Breast epithelium (tissue), 4 donors: Measurements from ENCODE around the gene SYTL1. TPM values are rescaled to one million over a fixed set of nuclear protein-coding genes. Genes with fewer than 3 reads are reported as not detected.

ENCODE experiments used
- DNase-seq, 2 donors: peaks; one replicate each; pipeline ENCODE4 v3.0.0-alpha.2; 2019; ENCODE audit warnings: low spot score in 2 of 2
- H3K27ac ChIP-seq, 2 donors: fragments of 200-600 bp; sonication (generic) in 1 of 2; one replicate each; pipeline ENCODE4 v1.5.1; 2016 to 2019; ENCODE audit warnings: mild to moderate bottlenecking in 1 of 2
- H3K27me3 ChIP-seq, 2 donors: fragments of 200-600 bp; sonication (generic) in 1 of 2; one replicate each; pipeline versions ENCODE4 v1.5.1 to v1.6.0; 2017 to 2019; ENCODE audit warnings: control low read depth in 1 of 2, mild to moderate bottlenecking in 1 of 2
- H3K36me3 ChIP-seq: fragments of 200-600 bp; one replicate; pipeline ENCODE4 v1.5.1; 2019
- H3K4me1 ChIP-seq, 2 donors: fragments of 200-600 bp; sonication (generic); one replicate each; pipeline ENCODE4 v1.5.1; 2016 to 2019; ENCODE audit warnings: control low read depth in 1 of 2
- H3K4me3 ChIP-seq, 3 donors: fragments of 200-600 bp; sonication (generic); 1 replicate in 2 of 3; 2 replicates in 1 of 3; pipeline ENCODE4 v1.5.1; 2016 to 2019; ENCODE audit warnings: mild to moderate bottlenecking in 3 of 3, moderate library complexity in 2 of 3
- H3K9me3 ChIP-seq, 2 donors: fragments of 200-600 bp; sonication (generic) in 1 of 2; one replicate each; pipeline ENCODE4 v1.5.1; 2016 to 2019; ENCODE audit warnings: control low read depth in 1 of 2
- CTCF ChIP-seq, 3 donors: fragments of 450-650 bp; IDR thresholded peaks; one replicate each; pipeline ENCODE4 v1.5.1; 2016 to 2017; ENCODE audit warnings: antibody characterized with exemption in 3 of 3, mild to moderate bottlenecking in 3 of 3, moderate library complexity in 3 of 3
- POLR2A ChIP-seq: fragments of 450-650 bp; IDR thresholded peaks from one replicate; pipeline ENCODE4 v1.6.1; 2016; ENCODE audit warnings: antibody characterized with exemption, mild to moderate bottlenecking, moderate library complexity
- POLR2AphosphoS5 ChIP-seq, 3 donors: sonication (generic); formaldehyde crosslinking; IDR thresholded peaks; one replicate each; pipeline ENCODE4 v1.6.1; 2017; ENCODE audit warnings: antibody characterized with exemption in 3 of 3
- intact Hi-C: fragments of 100-400 bp; cut with DNase I; formaldehyde crosslinking; loops from one replicate; pipeline ENCODE4 v1.15.1; 2023; ENCODE audit warnings: low total_unique reads
- total RNA-seq, 3 donors: library from RNA; depleted of rRNA; stranded (reverse); fragments of >200 nt; gene quantifications; one replicate each; pipeline ENCODE4 v1.1.0, GENCODE V29; 2016

Gene SYTL1
- total RNA-seq, 3 donors from 2014 or later = 0.96 to 33.1 (median 22.3) TPM

- H3K36me3 ChIP-seq = no peaks in the 10 kb centered on the region
Measured at GRCh38 chr1:27306892-27307761, 34.7 kb upstream of the SYTL1 start.

GRCh38 chr1:27307874-27308598 lies 33.8 kb upstream of the SYTL1 start:
- Histone ChIP-seq H3K4me3 (no peak overlapping the region), H3K36me3 (no peaks in the 10 kb centered on the region), H3K27ac (no peak overlapping the region), H3K27me3 (no peaks in the 10 kb centered on the region), H3K4me1 (no peaks in the 10 kb centered on the region), H3K9me3 (no peaks in the 10 kb centered on the region)
- intact Hi-C loops = loop anchor here (10.0 kb wide), 2 partner anchors 57 to 87 kb away; partner anchors contain the start of genes GPR3 and MAP3K6
- TF ChIP-seq POLR2AphosphoS5 (IDR thresholded peaks at IDR 0.05) (no peak), CTCF (IDR thresholded peaks at IDR 0.05) (no peak), POLR2A (no peak)
- no peak for DNase-seq

More at GRCh38 chr1:27306892-27307761, 34.7 kb upstream of the SYTL1 start:
- TF ChIP-seq POLR2AphosphoS5 (IDR thresholded peaks at IDR 0.05) = no peak
- no peak for TF ChIP-seq POLR2A
- TF ChIP-seq CTCF (IDR thresholded peaks at IDR 0.05) = no peak
- H3K4me1 ChIP-seq = no peaks in the 10 kb centered on the region
- H3K27ac ChIP-seq = no peak overlapping the region
- intact Hi-C loops = loop anchor here (10.0 kb wide), 2 partner anchors 58 to 88 kb away; partner anchors contain the start of genes GPR3 and MAP3K6
- no peak overlapping the region for H3K4me3 ChIP-seq
- no peaks in the 10 kb centered on the region for H3K9me3 ChIP-seq
- H3K27me3 ChIP-seq = no peaks in the 10 kb centered on the region
- DNase-seq = peak in 1 of 2 donors; percentile 28

- intact Hi-C loops = no loop called here
- H3K9me3 ChIP-seq = no peaks in the 10 kb centered on the region
- DNase-seq = no peak
- H3K27ac ChIP-seq = no peak overlapping the region
- TF ChIP-seq POLR2AphosphoS5 (IDR thresholded peaks at IDR 0.05) (no peak), CTCF (IDR thresholded peaks at IDR 0.05) (no peak), POLR2A (no peak)
- H3K4me3 ChIP-seq = no peak overlapping the region
- H3K4me1 ChIP-seq = no peaks in the 10 kb centered on the region
- no peaks in the 10 kb centered on the region for H3K27me3 ChIP-seq
- H3K36me3 ChIP-seq = no peaks in the 10 kb centered on the region
Measured at GRCh38 chr1:27314169-27314568, 27.7 kb upstream of the SYTL1 start.

GRCh38 chr1:27314737-27315136 lies 27.1 kb upstream of the SYTL1 start:
- TF ChIP-seq CTCF (IDR thresholded peaks at IDR 0.05) (no peak), POLR2AphosphoS5 (IDR thresholded peaks at IDR 0.05) (no peak), POLR2A (no peak)
- intact Hi-C loops = no loop called here
- DNase-seq = no peak
- no peaks in the 10 kb centered on the region for H3K36me3 ChIP-seq
- H3K4me1 ChIP-seq = no peaks in the 10 kb centered on the region
- H3K27me3 ChIP-seq = no peaks in the 10 kb centered on the region
- H3K27ac ChIP-seq = no peak overlapping the region
- no peaks in the 10 kb centered on the region for H3K9me3 ChIP-seq
- H3K4me3 ChIP-seq = no peak overlapping the region
